ENCODE data around the gene CNOT4.

The CNOT4 gene

DNA sequence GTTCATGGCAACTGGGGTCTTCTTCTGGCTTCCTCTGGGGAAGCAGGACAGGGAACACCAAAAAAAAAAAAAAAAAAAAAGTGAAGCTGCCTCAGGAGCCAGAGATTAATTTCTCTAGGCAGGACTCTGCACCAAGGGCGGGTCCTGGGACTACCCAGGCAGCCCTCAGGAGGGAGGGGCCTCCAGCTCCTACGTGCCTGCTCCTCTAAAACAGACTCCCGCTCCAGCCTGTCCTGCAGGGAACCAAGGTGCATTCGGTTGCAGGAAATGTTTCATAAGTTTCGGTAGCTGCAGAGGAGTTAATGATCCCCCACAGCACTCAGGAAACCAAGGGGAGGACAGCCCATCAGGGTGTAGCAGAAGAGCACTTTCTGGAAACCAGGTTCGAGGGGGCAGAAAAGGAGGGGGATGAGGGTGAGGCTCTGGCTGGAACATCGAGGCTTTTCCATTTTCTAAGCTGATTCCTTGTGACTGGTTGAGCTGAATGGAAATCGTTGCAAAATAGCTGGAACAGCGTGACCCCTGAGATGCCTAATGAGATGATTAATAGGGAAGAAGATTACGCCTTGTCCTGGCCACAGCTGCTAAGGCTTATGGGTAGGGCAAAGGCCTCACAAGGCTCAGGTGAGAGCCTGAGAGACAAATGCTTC lies 192.1 kb downstream of the CNOT4 start:
- no peak for DNase-seq

GRCh38 chr7:135316648-135317313 lies 193.1 kb downstream of the CNOT4 start:
- no peak for DNase-seq

GRCh38 chr7:135313971-135314370 lies 195.9 kb downstream of the CNOT4 start:
- no peak for DNase-seq

All from CD4-positive, alpha-beta T cell treated with Interleukin-12 subunit alpha and Interleukin-12 subunit beta, for 1 hour (primary cell).